Fibroblast of mammary gland (primary cell): ENCODE data around the gene DMRT3.

ENCODE experiments used
- DNase-seq: peaks from one replicate; pipeline ENCODE4 v3.0.0-alpha.2; 2010; ENCODE audit warnings: low read depth
- H3K4me3 ChIP-seq: 2 replicates; pipeline ENCODE4 v1.5.1; 2011; ENCODE audit warnings: low read depth, mild to moderate bottlenecking, low read length, moderate library complexity; ENCODE audit not compliant: control insufficient read depth
- TF ChIP-seq, protein P1 (sequence below): conservative IDR thresholded peaks from 2 replicates; pipeline ENCODE4 v1.5.1; 2011; ENCODE audit warnings: low read depth, low read length, inconsistent platforms; ENCODE audit not compliant: control insufficient read depth, insufficient read depth

The DMRT3 gene

DNA sequence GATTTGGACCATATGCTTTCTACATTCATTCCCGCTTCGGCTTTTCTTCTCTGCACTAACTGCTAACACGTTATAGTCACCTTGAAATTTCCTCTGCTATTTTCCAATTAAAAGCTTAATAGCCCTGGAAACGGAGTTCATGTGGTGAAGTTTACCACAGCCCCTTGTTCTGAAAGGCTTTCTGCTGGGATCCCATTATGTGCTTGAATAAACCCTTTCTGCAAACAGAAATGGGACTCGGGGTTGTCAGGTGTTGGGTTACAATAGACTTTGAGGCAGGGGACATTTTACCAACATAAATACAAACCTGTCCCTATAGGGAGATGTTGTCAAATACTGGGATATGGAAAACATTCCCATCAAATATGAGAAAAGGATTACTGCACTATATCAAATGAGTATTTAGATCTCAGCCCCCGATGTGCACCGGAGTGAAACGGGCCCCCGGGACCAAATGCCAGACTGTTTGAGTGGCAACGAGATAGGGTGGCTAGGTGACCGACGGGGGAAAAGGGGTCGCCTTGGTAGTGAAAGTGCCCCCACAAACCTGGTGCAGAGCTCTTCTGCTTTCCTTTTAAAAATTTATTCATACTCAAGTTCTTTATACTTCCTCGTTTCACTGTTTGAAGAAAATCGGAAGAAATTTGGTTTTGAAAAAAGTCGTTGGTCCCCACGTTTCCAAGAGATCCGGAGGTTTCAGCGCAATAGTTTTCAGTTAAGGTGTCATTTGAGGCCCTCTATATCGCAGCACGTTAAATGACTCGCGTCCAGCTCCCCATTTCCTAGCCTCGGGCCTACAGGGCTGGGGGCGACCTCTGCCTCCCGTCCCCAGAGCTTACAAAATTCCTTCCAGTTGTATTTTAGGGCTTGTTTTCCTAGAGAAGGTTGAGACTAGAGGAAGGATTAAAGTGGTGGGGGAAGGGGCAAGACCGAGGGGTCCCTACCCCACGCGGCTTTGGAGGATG, 2.1 kb upstream of the DMRT3 start:
- H3K4me3 ChIP-seq = no peak overlapping the region
- TF ChIP-seq, protein P1, sequence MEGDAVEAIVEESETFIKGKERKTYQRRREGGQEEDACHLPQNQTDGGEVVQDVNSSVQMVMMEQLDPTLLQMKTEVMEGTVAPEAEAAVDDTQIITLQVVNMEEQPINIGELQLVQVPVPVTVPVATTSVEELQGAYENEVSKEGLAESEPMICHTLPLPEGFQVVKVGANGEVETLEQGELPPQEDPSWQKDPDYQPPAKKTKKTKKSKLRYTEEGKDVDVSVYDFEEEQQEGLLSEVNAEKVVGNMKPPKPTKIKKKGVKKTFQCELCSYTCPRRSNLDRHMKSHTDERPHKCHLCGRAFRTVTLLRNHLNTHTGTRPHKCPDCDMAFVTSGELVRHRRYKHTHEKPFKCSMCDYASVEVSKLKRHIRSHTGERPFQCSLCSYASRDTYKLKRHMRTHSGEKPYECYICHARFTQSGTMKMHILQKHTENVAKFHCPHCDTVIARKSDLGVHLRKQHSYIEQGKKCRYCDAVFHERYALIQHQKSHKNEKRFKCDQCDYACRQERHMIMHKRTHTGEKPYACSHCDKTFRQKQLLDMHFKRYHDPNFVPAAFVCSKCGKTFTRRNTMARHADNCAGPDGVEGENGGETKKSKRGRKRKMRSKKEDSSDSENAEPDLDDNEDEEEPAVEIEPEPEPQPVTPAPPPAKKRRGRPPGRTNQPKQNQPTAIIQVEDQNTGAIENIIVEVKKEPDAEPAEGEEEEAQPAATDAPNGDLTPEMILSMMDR = no peak
- DNase-seq = no peak

DNA sequence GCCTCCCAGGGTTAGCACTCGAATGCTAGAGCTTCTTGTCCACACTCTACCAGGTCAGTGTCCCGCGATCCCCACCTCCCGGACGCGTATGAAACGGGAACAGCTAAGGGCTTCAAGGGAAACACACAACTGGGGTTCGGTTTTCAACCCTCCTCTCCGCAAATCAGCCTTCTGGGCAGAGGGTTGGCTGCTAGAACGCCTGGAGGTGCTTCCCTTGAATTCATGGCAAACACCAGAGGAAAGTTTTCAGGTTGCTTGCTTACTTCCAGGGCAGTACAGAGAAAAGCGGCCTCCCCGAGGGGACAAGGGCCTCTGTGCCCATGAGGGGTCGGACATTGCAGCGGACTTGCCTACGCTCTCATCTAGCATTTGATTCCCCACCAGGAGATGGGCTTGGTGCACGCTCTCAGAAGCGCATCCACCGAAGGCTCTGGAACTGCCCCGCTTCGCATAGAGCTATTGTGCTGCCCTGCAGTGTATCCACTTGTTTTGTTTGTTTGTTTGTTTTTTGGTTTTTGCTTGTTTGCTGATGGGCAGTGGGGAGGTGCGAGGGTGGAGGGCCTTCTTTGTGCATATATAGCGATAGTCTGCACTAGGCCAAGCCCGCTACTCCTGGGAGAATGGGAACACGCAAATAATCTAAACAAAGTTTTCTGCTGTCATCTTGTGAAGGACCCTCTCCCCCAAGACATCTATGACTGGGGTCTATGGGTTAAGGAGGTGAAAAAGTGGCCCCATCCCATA, 1.3 kb upstream of the DMRT3 start:
- no peak for DNase-seq
- H3K4me3 ChIP-seq = no peak overlapping the region
- TF ChIP-seq, protein P1 = no peak

DNA sequence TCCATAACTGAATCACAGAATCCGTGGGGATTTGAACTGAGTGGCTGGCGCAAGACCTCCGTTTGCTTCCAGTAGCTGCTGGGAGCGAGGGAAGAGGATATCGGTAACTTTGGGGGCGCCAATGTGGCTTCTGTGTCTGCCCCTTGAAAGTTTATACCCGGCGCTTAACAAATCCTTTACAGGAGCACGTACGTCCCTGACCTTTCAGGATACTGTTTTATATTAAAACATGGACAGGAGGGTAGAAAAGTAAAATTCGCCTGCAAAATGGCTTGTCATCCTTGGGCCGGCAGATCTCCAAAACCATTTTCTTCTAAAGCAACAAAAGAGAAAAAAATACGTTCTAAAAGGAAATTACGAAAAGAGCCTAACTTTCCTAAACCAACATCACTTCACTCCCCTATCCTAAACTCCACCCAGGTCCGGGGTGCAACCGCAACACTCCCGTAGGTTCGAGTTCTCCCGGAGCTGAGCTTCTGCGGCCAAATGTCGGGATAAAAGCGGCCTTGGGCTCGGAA, 656 bp upstream of the DMRT3 start:
- TF ChIP-seq, protein P1 = no peak
- DNase-seq = no peak
- H3K4me3 ChIP-seq = no peak overlapping the region

DNA sequence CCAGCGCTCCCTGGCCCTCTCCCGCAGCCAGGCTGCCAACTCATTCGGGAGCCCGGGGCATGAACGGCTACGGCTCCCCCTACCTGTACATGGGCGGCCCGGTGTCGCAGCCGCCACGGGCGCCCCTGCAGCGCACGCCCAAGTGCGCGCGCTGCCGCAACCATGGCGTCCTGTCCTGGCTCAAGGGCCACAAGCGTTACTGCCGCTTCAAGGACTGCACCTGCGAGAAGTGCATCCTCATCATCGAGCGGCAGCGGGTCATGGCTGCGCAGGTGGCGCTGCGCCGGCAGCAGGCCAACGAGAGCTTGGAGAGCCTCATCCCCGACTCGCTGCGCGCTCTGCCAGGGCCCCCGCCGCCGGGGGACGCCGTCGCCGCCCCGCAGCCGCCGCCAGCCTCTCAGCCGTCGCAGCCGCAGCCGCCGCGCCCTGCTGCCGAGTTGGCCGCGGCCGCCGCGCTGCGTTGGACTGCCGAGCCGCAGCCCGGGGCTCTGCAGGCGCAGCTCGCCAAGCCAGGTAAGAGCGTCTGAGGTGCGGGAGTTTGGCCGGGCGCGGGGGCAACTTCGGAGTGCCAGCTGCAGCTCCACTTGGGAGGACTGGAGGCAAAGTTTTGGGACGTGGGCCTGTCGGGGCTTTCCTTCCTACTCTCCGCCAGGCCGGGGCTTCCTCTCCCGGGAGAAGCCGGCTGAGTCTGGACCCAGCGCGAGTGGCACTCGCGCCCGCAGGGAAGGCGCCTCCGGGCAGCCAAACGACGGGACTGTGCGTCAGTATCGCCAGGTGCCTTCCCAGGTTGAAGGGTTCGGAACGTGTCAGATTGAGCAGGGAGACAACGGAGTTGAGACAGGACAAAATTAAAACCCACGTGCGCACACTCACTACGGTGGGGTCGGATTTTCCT, 735 bp downstream of the DMRT3 start:
- TF ChIP-seq, protein P1 = no peak
- DNase-seq = no peak
- H3K4me3 ChIP-seq = no peak overlapping the region

DNA sequence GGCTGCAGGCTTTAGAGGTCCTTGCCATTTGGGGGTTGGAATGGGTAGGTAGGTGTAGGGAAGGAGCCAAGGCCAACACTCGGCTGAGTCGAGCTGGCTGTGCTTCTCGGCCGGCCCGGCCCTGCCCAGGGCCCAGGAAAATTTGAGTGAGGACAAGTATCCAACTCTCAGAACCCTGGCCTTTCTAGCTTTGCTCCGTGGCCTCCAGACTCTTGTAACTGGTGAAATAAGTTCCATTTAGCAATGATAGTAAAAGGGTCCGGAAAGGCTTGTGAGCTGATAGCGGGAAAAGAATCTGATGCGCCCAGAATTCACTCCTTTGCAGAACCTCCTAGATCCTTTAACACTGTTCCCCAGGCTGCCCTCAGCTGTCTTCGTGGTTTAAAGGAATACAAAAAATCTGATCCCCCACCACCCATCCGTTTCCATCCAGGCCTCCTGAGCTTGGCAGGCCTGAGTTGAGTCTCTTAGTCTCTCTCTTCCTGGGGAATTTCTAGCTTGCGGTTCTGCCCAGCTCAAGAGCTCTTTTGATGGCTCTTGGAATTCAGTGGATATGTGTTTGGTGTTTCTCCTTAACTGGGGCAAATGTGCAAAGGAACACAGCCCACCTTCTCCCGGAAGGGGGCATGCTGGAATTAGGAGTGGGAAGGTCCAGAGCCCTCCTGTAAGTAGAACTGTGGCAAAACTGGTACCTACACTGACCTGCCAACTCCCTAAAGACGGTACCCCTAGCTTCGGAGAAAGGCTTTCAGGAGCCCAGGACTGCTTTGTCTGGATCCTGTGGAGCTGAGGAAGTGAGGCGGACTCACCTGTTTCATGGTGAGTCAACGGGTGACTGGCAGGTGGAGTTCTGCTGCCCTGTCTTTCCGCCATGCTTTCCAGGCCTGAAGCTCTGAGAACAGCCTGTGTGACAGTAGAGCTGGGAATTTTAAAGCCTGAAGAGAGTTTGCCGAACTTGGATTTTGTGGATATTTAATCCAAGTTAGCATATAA, 1.7 kb downstream of the DMRT3 start:
- DNase-seq = no peak
- TF ChIP-seq, protein P1 = no peak
- H3K4me3 ChIP-seq = no peak overlapping the region
